B cell (primary cell): ENCODE data around the gene SNX19. TPM values are rescaled to one million over a fixed set of nuclear protein-coding genes. Genes with fewer than 3 reads are reported as not detected.
"Not testable (repeated sequence)": the region's sequence is repeated elsewhere in the genome, so short reads cannot be mapped to it uniquely, and the experiment has no call there.

Source experiments
- ATAC-seq: fragments of 200-7000 bp; cut with Tn5 transposase; one replicate; pipeline ENCODE4 v1.10.0; 2021; ENCODE audit warnings: low read depth, mild to moderate bottlenecking, moderate number of reproducible peaks, moderate library complexity
- CTCF ChIA-PET: fragments of 350-600 bp; sonication (Branson Sonifier 250); formaldehyde crosslinking; loops from one replicate; lab custom pipeline; 2021; ENCODE audit warnings: antibody characterized with exemption, inconsistent platforms; lab: Charles Lee
- POLR2A ChIA-PET: fragments of 350-600 bp; sonication (Branson Sonifier 250); formaldehyde crosslinking; loops from one replicate; lab custom pipeline; 2021; ENCODE audit warnings: antibody characterized with exemption; lab: Charles Lee
- DNase-seq: peaks from one replicate; pipeline ENCODE4 v3.0.0; 2013
- H2AFZ ChIP-seq: 2 replicates; pipeline ENCODE4 v1.6.1; 2012; ENCODE audit warnings: mild to moderate bottlenecking, low read depth, low read length; ENCODE audit not compliant: insufficient read depth, poor library complexity, severe bottlenecking
- H3K27ac ChIP-seq, 2 donors: 1 replicate in 1 of 2; 2 replicates in 1 of 2; pipeline ENCODE4 v1.5.1; 2012 to 2013; ENCODE audit warnings: low read length in 2 of 2, mild to moderate bottlenecking in 2 of 2, moderate library complexity in 1 of 2
- H3K27me3 ChIP-seq, 4 experiments: fragments of 200-600 bp in 1 of 4; sonication (generic) in 1 of 4; replicated peaks in 1 of 4; 1 replicate in 2 of 4; 2 replicates in 2 of 4; pipeline versions ENCODE4 v1.6.1 to v1.7.0; 2013 to 2016; ENCODE audit warnings: low read length in 3 of 4, mild to moderate bottlenecking in 2 of 4, mixed read lengths in 1 of 4, moderate library complexity in 1 of 4; ENCODE audit not compliant: insufficient read depth in 4 of 4, control insufficient read depth in 3 of 4; ENCODE audit errors: control extremely low read depth in 1 of 4
- H3K36me3 ChIP-seq, 2 experiments: replicated peaks in 1 of 2; 1 replicate in 1 of 2; 2 replicates in 1 of 2; pipeline versions ENCODE4 v1.6.1 to v1.7.1; 2013; ENCODE audit warnings: low read length in 1 of 2; ENCODE audit not compliant: insufficient read depth in 2 of 2, control insufficient read depth in 1 of 2; ENCODE audit errors: control extremely low read depth in 1 of 2, extremely low read depth in 1 of 2
- H3K4me1 ChIP-seq, 2 donors: fragments of 200-600 bp in 1 of 2; sonication (generic) in 1 of 2; 1 replicate in 1 of 2; 2 replicates in 1 of 2; pipeline versions ENCODE4 v1.5.1 to v1.6.1; 2013 to 2017; ENCODE audit warnings: low read length in 2 of 2; ENCODE audit not compliant: control insufficient read depth in 2 of 2, insufficient read depth in 2 of 2
- H3K4me2 ChIP-seq: replicated peaks from 2 replicates; pipeline ENCODE3; 2012; ENCODE audit warnings: mild to moderate bottlenecking, low read depth, low read length; ENCODE audit not compliant: poor library complexity, severe bottlenecking
- H3K4me3 ChIP-seq, 5 experiments: fragments of 200-600 bp in 1 of 5; sonication (generic) in 1 of 5; 1 replicate in 3 of 5; 2 replicates in 2 of 5; pipeline versions ENCODE4 v1.5.1 to v1.7.0; 2011 to 2016; ENCODE audit warnings: low read length in 4 of 5, mild to moderate bottlenecking in 4 of 5, low read depth in 2 of 5, control low read depth in 1 of 5, moderate library complexity in 1 of 5; ENCODE audit not compliant: insufficient read depth in 1 of 5; ENCODE audit errors: control extremely low read depth in 1 of 5, extremely low read depth in 1 of 5
- H3K79me2 ChIP-seq: fragments of 200-600 bp; sonication (generic); one replicate; pipeline ENCODE4 v1.6.0; 2016; ENCODE audit warnings: low read length; ENCODE audit not compliant: control insufficient read depth, insufficient read depth
- H3K9ac ChIP-seq: fragments of 200-600 bp; sonication (generic); 2 replicates; pipeline ENCODE4 v1.6.1; 2017; ENCODE audit warnings: mild to moderate bottlenecking, low read length, moderate library complexity
- H3K9me3 ChIP-seq, 3 donors: one replicate each; pipeline versions ENCODE4 v1.6.1 to v1.7.1; 2013; ENCODE audit warnings: low read length in 2 of 3; ENCODE audit not compliant: control insufficient read depth in 2 of 3, insufficient read depth in 1 of 3; ENCODE audit errors: control extremely low read depth in 1 of 3
- H4K20me1 ChIP-seq: 2 replicates; pipeline ENCODE4 v1.6.0; 2012; ENCODE audit warnings: mild to moderate bottlenecking, low read length; ENCODE audit not compliant: insufficient read depth, control insufficient read depth, poor library complexity, severe bottlenecking
- H3K27ac Mint-ChIP-seq: one replicate; pipeline ENCODE4 v1.8.0; 2021; ENCODE audit warnings: mixed read lengths
- H3K27me3 Mint-ChIP-seq: one replicate; pipeline ENCODE4 v1.8.0; 2021; ENCODE audit warnings: mixed read lengths
- H3K4me1 Mint-ChIP-seq: one replicate; pipeline ENCODE4 v1.8.0; 2021; ENCODE audit warnings: mixed read lengths
- H3K4me3 Mint-ChIP-seq: one replicate; pipeline ENCODE4 v1.8.0; 2021; ENCODE audit warnings: mixed read lengths
- H3K9me3 Mint-ChIP-seq: one replicate; pipeline ENCODE4 v1.8.0; 2022; ENCODE audit warnings: mixed read lengths; ENCODE audit not compliant: insufficient read depth
- CTCF ChIP-seq: fragments of 200-600 bp; IDR thresholded peaks from one replicate; pipeline ENCODE4 v1.8.0; 2022; ENCODE audit warnings: antibody characterized with exemption, mild to moderate bottlenecking
- EZH2 ChIP-seq: IDR thresholded peaks from 2 replicates; pipeline ENCODE4 v1.6.1; 2012; ENCODE audit warnings: borderline replicate concordance, low read depth, mild to moderate bottlenecking, moderate library complexity, low read length; ENCODE audit not compliant: insufficient read depth, poor library complexity, severe bottlenecking
- WGBS: methylation state at CpG from one replicate; pipeline ENCODE4 v1.1.5; 2013; ENCODE audit warnings: missing lambda C conversion rate; ENCODE audit not compliant: insufficient coverage; 5-methylcytosine and 5-hydroxymethylcytosine counted together
- intact Hi-C: fragments of 100-400 bp; cut with micrococcal nuclease; formaldehyde crosslinking; loops from one replicate; pipeline ENCODE4 v1.10.0; 2022
- polyA plus RNA-seq: library from polyadenylated mRNA; depleted of rRNA; stranded (reverse); fragments of >200 nt; gene quantifications from 2 replicates; pipeline ENCODE4 v1.2.3, GENCODE V29; 2012
- total RNA-seq, 2 donors: library from RNA; stranded (reverse); fragments of 120-200 nt in 1 of 2; gene quantifications; 1 replicate in 1 of 2; 2 replicates in 1 of 2; pipeline versions ENCODE4 v1.2.3 to v1.2.4, GENCODE V29; 2013 to 2022

Gene SNX19
- total and polyA plus RNA-seq, 2 donors (not counting 1 experiment from before 2014, with no cell fraction given) = 24.2 to 74.0 TPM

DNA sequence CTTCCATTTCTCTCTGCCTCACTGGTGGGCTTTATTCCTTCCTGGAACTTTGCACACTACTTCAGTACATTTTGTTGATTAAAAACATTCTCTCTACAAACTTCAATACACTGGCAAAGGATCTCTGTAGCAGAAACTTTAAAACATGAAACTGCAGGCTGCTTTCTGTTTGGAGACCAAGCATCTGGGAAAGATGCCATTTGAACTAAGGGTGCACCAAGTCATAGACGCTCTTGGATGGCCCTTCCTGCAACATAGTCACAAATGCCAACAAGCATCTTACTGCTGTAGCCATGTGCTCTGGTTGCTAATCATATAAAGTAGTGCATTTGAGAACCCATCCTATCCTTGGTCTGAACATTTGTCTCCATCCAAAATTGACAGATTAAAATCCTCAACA lies 56.4 kb downstream of the SNX19 start:
- intact Hi-C loops = no loop called here
- no peak overlapping the region for H3K4me3 ChIP-seq
- no peaks in the 10 kb centered on the region for H3K9me3 Mint-ChIP-seq
- no peak for ATAC-seq
- no peak for TF ChIP-seq EZH2
- TF ChIP-seq CTCF = no peak
- CTCF ChIA-PET = interaction anchor here (0.6 to 7.3 kb wide), 11 partner anchors 31 to 648 kb away, joined by 3 to 112 read pairs (median 5); partner anchors contain the start of gene ADAMTS8
- H3K9me3 ChIP-seq = no peaks in the 10 kb centered on the region
- H3K4me3 Mint-ChIP-seq = no peak overlapping the region
- no peaks in the 10 kb centered on the region for H3K36me3 ChIP-seq
- DNase-seq = no peak
- H2AFZ ChIP-seq = no peak overlapping the region
- POLR2A ChIA-PET = interaction anchor here (0.6 kb wide), 1 partner anchor 592 kb away, joined by 13 read pairs; no protein-coding TSS in a partner anchor
- 88% methylated on average over 1 of the region's 1 CpG for WGBS
- peaks cover 19% of the 10 kb centered on the region for H3K4me1 Mint-ChIP-seq
- H3K27ac Mint-ChIP-seq = no peak overlapping the region
- H4K20me1 ChIP-seq = no peaks in the 10 kb centered on the region
- no peaks in the 10 kb centered on the region for H3K27me3 Mint-ChIP-seq
- H3K4me2 ChIP-seq = no peak overlapping the region
- no peak overlapping the region for H3K27ac ChIP-seq
- H3K27me3 ChIP-seq = no peaks in the 10 kb centered on the region
- H3K79me2 ChIP-seq = no peaks in the 10 kb centered on the region
- H3K9ac ChIP-seq = no peak overlapping the region
- peaks cover 1 to 8% of the 10 kb centered on the region in 2 donors for H3K4me1 ChIP-seq

DNA sequence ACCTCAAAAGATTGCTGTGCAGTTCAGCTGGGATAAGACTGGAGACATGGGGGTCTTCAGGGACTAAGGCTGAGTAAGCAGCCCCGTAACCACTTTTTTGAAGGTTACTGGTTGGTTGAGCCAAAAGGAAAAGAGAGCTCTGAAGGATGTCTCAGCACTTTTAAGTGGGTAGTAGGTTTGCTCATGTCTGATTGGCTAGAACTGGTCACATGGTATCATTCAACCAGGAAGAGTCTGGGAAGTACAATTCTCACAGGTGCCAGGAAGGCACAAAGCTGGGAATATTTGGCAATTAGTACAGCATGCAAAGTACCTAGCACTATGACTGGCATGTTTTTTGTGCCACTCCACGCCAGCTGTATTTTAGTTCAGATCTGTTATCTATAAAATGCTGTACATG lies 58.1 kb downstream of the SNX19 start:
- no peaks in the 10 kb centered on the region for H3K79me2 ChIP-seq
- intact Hi-C loops = no loop called here
- H3K4me2 ChIP-seq = no peak overlapping the region
- H4K20me1 ChIP-seq = no peaks in the 10 kb centered on the region
- peaks cover 14 to 24% of the 10 kb centered on the region in 2 donors for H3K4me1 ChIP-seq
- H3K4me3 ChIP-seq = no peak overlapping the region
- H3K9ac ChIP-seq = no peak overlapping the region
- Mint-ChIP-seq H3K4me3 (no peak overlapping the region), H3K9me3 (no peaks in the 10 kb centered on the region), H3K27ac (no peak overlapping the region), H3K27me3 (no peaks in the 10 kb centered on the region), H3K4me1 (peaks cover 33% of the 10 kb centered on the region)
- POLR2A ChIA-PET = no interaction called here
- 71% methylated on average over 1 of the region's 2 CpGs for WGBS
- H3K9me3 ChIP-seq = no peaks in the 10 kb centered on the region
- TF ChIP-seq CTCF (no peak), EZH2 (no peak)
- no peak overlapping the region for H3K27ac ChIP-seq
- no peaks in the 10 kb centered on the region for H3K36me3 ChIP-seq
- ATAC-seq (no peak), DNase-seq (no peak)
- H2AFZ ChIP-seq = no peak overlapping the region
- H3K27me3 ChIP-seq = no peaks in the 10 kb centered on the region
- CTCF ChIA-PET = interaction anchor here (5.4 to 7.3 kb wide), 2 partner anchors 422 to 427 kb away, joined by 95 to 112 read pairs; partner anchors contain the start of gene ADAMTS8

- no CpG with 5 or more reads among the region's 2 CpGs for WGBS
- H3K9me3 Mint-ChIP-seq, H3K4me3 ChIP-seq, H3K9me3 ChIP-seq, H3K4me2 ChIP-seq, H3K27me3 Mint-ChIP-seq, H3K27ac Mint-ChIP-seq, intact Hi-C loops, DNase-seq, ATAC-seq, H2AFZ ChIP-seq, H3K9ac ChIP-seq, H3K36me3 ChIP-seq, H3K79me2 ChIP-seq, POLR2A ChIA-PET, H3K27me3 ChIP-seq, H3K27ac ChIP-seq, H3K4me3 Mint-ChIP-seq, H4K20me1 ChIP-seq: not testable (repeated sequence)
- peaks cover 14 to 20% of the 10 kb centered on the region in 2 donors for H3K4me1 ChIP-seq
- CTCF ChIA-PET = interaction anchor here (5.1 kb wide), 1 partner anchor 7 kb away, joined by 42 read pairs; no protein-coding TSS in a partner anchor
- peaks cover 28% of the 10 kb centered on the region for H3K4me1 Mint-ChIP-seq
Measured at GRCh38 chr11:130855707-130856106, 60.6 kb downstream of the SNX19 start.
